GM23338 (cell line): ENCODE measurements around the gene ZNF836.

Source experiments
- EZH2 ChIP-seq: fragments of 200-600 bp; sonication (generic); IDR thresholded peaks from one replicate; pipeline ENCODE4 v1.8.0; 2017; ENCODE audit warnings: antibody characterized with exemption, mild to moderate bottlenecking, low read depth; ENCODE audit not compliant: unreplicated experiment
- TF ChIP-seq, protein P1 (sequence below), 2 experiments: fragments of 200-600 bp in 1 of 2; sonication (generic) in 1 of 2; conservative IDR thresholded peaks; 2 replicates each; pipeline versions ENCODE4 v1.5.1 to v1.6.1; 2016 to 2017; ENCODE audit warnings: antibody characterized with exemption in 2 of 2, low read depth in 2 of 2, mild to moderate bottlenecking in 2 of 2, moderate library complexity in 1 of 2

GRCh38 chr19:52221031-52221430, 49.6 kb upstream of the ZNF836 start:
- TF ChIP-seq, protein P1, sequence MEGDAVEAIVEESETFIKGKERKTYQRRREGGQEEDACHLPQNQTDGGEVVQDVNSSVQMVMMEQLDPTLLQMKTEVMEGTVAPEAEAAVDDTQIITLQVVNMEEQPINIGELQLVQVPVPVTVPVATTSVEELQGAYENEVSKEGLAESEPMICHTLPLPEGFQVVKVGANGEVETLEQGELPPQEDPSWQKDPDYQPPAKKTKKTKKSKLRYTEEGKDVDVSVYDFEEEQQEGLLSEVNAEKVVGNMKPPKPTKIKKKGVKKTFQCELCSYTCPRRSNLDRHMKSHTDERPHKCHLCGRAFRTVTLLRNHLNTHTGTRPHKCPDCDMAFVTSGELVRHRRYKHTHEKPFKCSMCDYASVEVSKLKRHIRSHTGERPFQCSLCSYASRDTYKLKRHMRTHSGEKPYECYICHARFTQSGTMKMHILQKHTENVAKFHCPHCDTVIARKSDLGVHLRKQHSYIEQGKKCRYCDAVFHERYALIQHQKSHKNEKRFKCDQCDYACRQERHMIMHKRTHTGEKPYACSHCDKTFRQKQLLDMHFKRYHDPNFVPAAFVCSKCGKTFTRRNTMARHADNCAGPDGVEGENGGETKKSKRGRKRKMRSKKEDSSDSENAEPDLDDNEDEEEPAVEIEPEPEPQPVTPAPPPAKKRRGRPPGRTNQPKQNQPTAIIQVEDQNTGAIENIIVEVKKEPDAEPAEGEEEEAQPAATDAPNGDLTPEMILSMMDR (conservative IDR thresholded peaks at IDR 0.05; ENCODE audit: low read depth in 2 of 2), result no peak
- no peak for TF ChIP-seq EZH2
